H9 (cell line): ENCODE results near the gene FAM3D. TPM values are rescaled to one million over a fixed set of nuclear protein-coding genes. Genes with fewer than 3 reads are reported as not detected.

ENCODE experiments used
- DNase-seq: peaks from one replicate; pipeline ENCODE4 v3.0.0-alpha.2; 2017
- H2AFZ ChIP-seq: one replicate; pipeline ENCODE4 v1.6.1; 2013; ENCODE audit warnings: mild to moderate bottlenecking, low read length, control low read depth, moderate library complexity
- H2AK5ac ChIP-seq: 2 replicates; pipeline ENCODE4 v1.6.1; 2013; ENCODE audit warnings: low read length, control low read depth, mixed read lengths; ENCODE audit not compliant: insufficient read length
- H2BK120ac ChIP-seq: one replicate; pipeline ENCODE4 v1.6.1; 2013; ENCODE audit warnings: low read depth, mild to moderate bottlenecking, low read length, control low read depth, inconsistent platforms; ENCODE audit not compliant: poor library complexity, severe bottlenecking
- H2BK12ac ChIP-seq: 2 replicates; pipeline ENCODE4 v1.6.1; 2013; ENCODE audit warnings: low read length, control low read depth, mixed read lengths, low read depth; ENCODE audit not compliant: insufficient read length
- H2BK15ac ChIP-seq: 2 replicates; pipeline ENCODE4 v1.6.1; 2013; ENCODE audit warnings: low read depth, low read length, control low read depth
- H2BK20ac ChIP-seq: one replicate; pipeline ENCODE4 v1.6.1; 2013; ENCODE audit warnings: low read depth, mild to moderate bottlenecking, low read length, control low read depth, inconsistent platforms; ENCODE audit not compliant: poor library complexity, severe bottlenecking
- H2BK5ac ChIP-seq: 2 replicates; pipeline ENCODE4 v1.6.1; 2013; ENCODE audit warnings: low read length, control low read depth, mixed read lengths; ENCODE audit not compliant: insufficient read length
- H3K14ac ChIP-seq: 2 replicates; pipeline ENCODE4 v1.6.1; 2013; ENCODE audit warnings: low read length, control low read depth; ENCODE audit not compliant: insufficient read depth
- H3K18ac ChIP-seq: 2 replicates; pipeline ENCODE4 v1.6.1; 2013; ENCODE audit warnings: low read depth, mild to moderate bottlenecking, mixed read lengths, low read length, control low read depth; ENCODE audit not compliant: insufficient read length
- H3K23ac ChIP-seq: 2 replicates; pipeline ENCODE4 v1.6.1; 2013; ENCODE audit warnings: low read length, control low read depth, mixed read lengths, low read depth; ENCODE audit not compliant: insufficient read length
- H3K23me2 ChIP-seq: 2 replicates; pipeline ENCODE4 v1.6.1; 2013; ENCODE audit warnings: low read depth, mild to moderate bottlenecking, mixed read lengths, low read length, control low read depth; ENCODE audit not compliant: insufficient read length, poor library complexity, severe bottlenecking
- H3K27ac ChIP-seq: 2 replicates; pipeline ENCODE4 v1.5.1; 2013; ENCODE audit warnings: low read length, control low read depth, mixed read lengths, low read depth; ENCODE audit not compliant: insufficient read length
- H3K27me3 ChIP-seq: 2 replicates; pipeline ENCODE4 v1.6.1; 2013; ENCODE audit warnings: low read length, control low read depth, inconsistent platforms; ENCODE audit not compliant: insufficient read depth
- H3K4ac ChIP-seq: 2 replicates; pipeline ENCODE4 v1.6.1; 2013; ENCODE audit warnings: low read depth, mild to moderate bottlenecking, control low read depth, inconsistent platforms, low read length, moderate library complexity
- H3K4me1 ChIP-seq: 2 replicates; pipeline ENCODE4 v1.6.1; 2013; ENCODE audit warnings: low read length, control low read depth, inconsistent platforms; ENCODE audit not compliant: insufficient read depth
- H3K4me2 ChIP-seq: 2 replicates; pipeline ENCODE4 v1.6.1; 2013; ENCODE audit warnings: low read length, control low read depth, mixed read lengths; ENCODE audit not compliant: insufficient read length, insufficient read depth
- H3K56ac ChIP-seq: 2 replicates; pipeline ENCODE4 v1.6.1; 2013; ENCODE audit warnings: low read depth, mild to moderate bottlenecking, mixed read lengths, low read length, control low read depth; ENCODE audit not compliant: insufficient read length
- H3K79me1 ChIP-seq: 2 replicates; pipeline ENCODE4 v1.6.1; 2013; ENCODE audit warnings: low read depth, mild to moderate bottlenecking, moderate library complexity, low read length, control low read depth, inconsistent platforms; ENCODE audit not compliant: insufficient read depth, poor library complexity, severe bottlenecking
- H3K79me2 ChIP-seq: 2 replicates; pipeline ENCODE4 v1.6.1; 2013; ENCODE audit warnings: low read length, control low read depth, inconsistent platforms; ENCODE audit not compliant: insufficient read depth
- H3K9ac ChIP-seq: 2 replicates; pipeline ENCODE4 v1.6.1; 2013; ENCODE audit warnings: low read length, control low read depth, mixed read lengths; ENCODE audit not compliant: insufficient read length; ENCODE audit errors: extremely low read depth
- H3K9me3 ChIP-seq: one replicate; pipeline ENCODE4 v1.6.1; 2013; ENCODE audit warnings: low read depth, low read length, inconsistent platforms; ENCODE audit not compliant: control insufficient read depth
- H3T11ph ChIP-seq: one replicate; pipeline ENCODE4 v1.6.1; 2013; ENCODE audit warnings: mild to moderate bottlenecking, low read length, control low read depth, inconsistent platforms
- H4K20me1 ChIP-seq: one replicate; pipeline ENCODE4 v1.6.1; 2013; ENCODE audit not compliant: control insufficient read depth, insufficient read length, insufficient read depth
- H4K5ac ChIP-seq: 2 replicates; pipeline ENCODE4 v1.6.1; 2013; ENCODE audit warnings: low read depth, mild to moderate bottlenecking, mixed read lengths, low read length, control low read depth; ENCODE audit not compliant: insufficient read length
- H4K8ac ChIP-seq: replicated peaks from 2 replicates; pipeline ENCODE4 v1.6.1; 2013; ENCODE audit warnings: low read length, control low read depth, mixed read lengths, low read depth; ENCODE audit not compliant: insufficient read length
- H4K91ac ChIP-seq: 2 replicates; pipeline ENCODE4 v1.6.1; 2013; ENCODE audit warnings: low read depth, mild to moderate bottlenecking, moderate library complexity, mixed read lengths, low read length, control low read depth; ENCODE audit not compliant: insufficient read length
- H3K27ac Mint-ChIP-seq, 3 experiments: 2 replicates in 2 of 3; 3 replicates in 1 of 3; pipeline ENCODE4 v1.8.0; 2020 to 2021; ENCODE audit warnings: mixed read lengths in 3 of 3, mild to moderate bottlenecking in 1 of 3, moderate library complexity in 1 of 3
- H3K27me3 Mint-ChIP-seq: 2 replicates; pipeline ENCODE4 v1.8.0; 2021; ENCODE audit warnings: low read depth, mild to moderate bottlenecking, moderate library complexity, mixed read lengths
- H3K36me3 Mint-ChIP-seq, 3 experiments: 2 replicates in 2 of 3; 3 replicates in 1 of 3; pipeline ENCODE4 v1.8.0; 2020 to 2021; ENCODE audit warnings: low read depth in 3 of 3, mixed read lengths in 3 of 3; ENCODE audit not compliant: insufficient read depth in 1 of 3
- H3K4me1 Mint-ChIP-seq, 2 experiments: 2 replicates each; pipeline ENCODE4 v1.8.0; 2020; ENCODE audit warnings: mixed read lengths in 2 of 2
- H3K4me3 Mint-ChIP-seq, 2 experiments: 2 replicates in 1 of 2; 3 replicates in 1 of 2; pipeline ENCODE4 v1.8.0; 2020 to 2021; ENCODE audit warnings: mild to moderate bottlenecking in 2 of 2, mixed read lengths in 2 of 2, moderate library complexity in 1 of 2
- H3K9me3 Mint-ChIP-seq, 2 experiments: 2 replicates in 1 of 2; 3 replicates in 1 of 2; pipeline ENCODE4 v1.8.0; 2020; ENCODE audit warnings: mild to moderate bottlenecking in 2 of 2, mixed read lengths in 2 of 2, moderate library complexity in 1 of 2
- CTCF ChIP-seq: fragments of 200-600 bp; sonication (generic); conservative IDR thresholded peaks from 3 replicates; pipeline ENCODE4 v1.8.0; 2021; ENCODE audit warnings: antibody characterized with exemption, mild to moderate bottlenecking
- WGBS: extraction: QIAGEN DNeasy Blood & Tissue Kit; methylation state at CpG from one replicate; pipeline ENCODE4 v1.1.7; 2013; ENCODE audit warnings: missing lambda C conversion rate, low lambda C conversion rate, mixed read lengths; ENCODE audit not compliant: insufficient read length; ENCODE audit errors: extremely low coverage; 5-methylcytosine and 5-hydroxymethylcytosine counted together
- total RNA-seq: library from RNA; stranded (reverse); gene quantifications from 2 replicates; pipeline ENCODE4 v1.2.1, GENCODE V29; 2021

The FAM3D gene
- total RNA-seq, 1 experiment from 2014 or later: not detected

GRCh38 chr3:58613236-58614132, 53.1 kb downstream of the FAM3D start:
- H3K4me2 ChIP-seq: no peak overlapping the region
- H3K79me2 ChIP-seq: no peaks in the 10 kb centered on the region
- H3K27me3 Mint-ChIP-seq: peaks cover 2% of the 10 kb centered on the region
- no peak overlapping the region for H3K9ac ChIP-seq
- H2BK15ac ChIP-seq: no peak overlapping the region
- no peak overlapping the region for H3K27ac ChIP-seq
- no peaks in the 10 kb centered on the region for H3K9me3 Mint-ChIP-seq
- H4K20me1 ChIP-seq: no peaks in the 10 kb centered on the region
- TF ChIP-seq CTCF: no peak
- no peaks in the 10 kb centered on the region for H3K36me3 Mint-ChIP-seq
- H3K18ac ChIP-seq: no peak overlapping the region
- no peak overlapping the region for H2BK120ac ChIP-seq
- H3K4me1 ChIP-seq: no peaks in the 10 kb centered on the region
- H2AK5ac ChIP-seq: no peak overlapping the region
- no peak overlapping the region for H2AFZ ChIP-seq
- peaks cover 8 to 17% of the 10 kb centered on the region in 2 experiments for H3K4me1 Mint-ChIP-seq
- no peak overlapping the region for H4K5ac ChIP-seq
- H3K4me3 Mint-ChIP-seq: no peak overlapping the region
- H2BK20ac ChIP-seq: no peak overlapping the region
- no peak overlapping the region for H3K56ac ChIP-seq
- no peak overlapping the region for H2BK12ac ChIP-seq
- H3K23ac ChIP-seq: no peak overlapping the region
- DNase-seq: no peak
- H4K8ac ChIP-seq: no peak overlapping the region
- H3K27ac Mint-ChIP-seq: peak overlapping the region in 1 of 3 experiments; percentile 21; a peak in 2 of 7 replicates
- no peak overlapping the region for H2BK5ac ChIP-seq
- H3K14ac ChIP-seq: peak overlapping the region; percentile 46; the same call in 1 of the 2 replicates
- H3K9me3 ChIP-seq: no peaks in the 10 kb centered on the region
- no peaks in the 10 kb centered on the region for H3K23me2 ChIP-seq
- H4K91ac ChIP-seq: no peak overlapping the region
- WGBS: no CpG with 5 or more reads among the region's 7 CpGs
- H3K4ac ChIP-seq: no peak overlapping the region
- no peaks in the 10 kb centered on the region for H3K27me3 ChIP-seq
- no peak overlapping the region for H3T11ph ChIP-seq
- H3K79me1 ChIP-seq: no peaks in the 10 kb centered on the region
